GM12878 (cell line): ENCODE results near the gene SNAI3.

Experiments
- EGR1 ChIP-seq, 2 experiments: IDR thresholded peaks; 1 replicate in 1 of 2; 2 replicates in 1 of 2; pipeline ENCODE4 v1.6.1; 2011 to 2012; ENCODE audit warnings: low read depth in 2 of 2, low read length in 2 of 2, borderline replicate concordance in 1 of 2, mild to moderate bottlenecking in 1 of 2, moderate library complexity in 1 of 2
- ESRRA ChIP-seq: IDR thresholded peaks from 2 replicates; pipeline ENCODE4 v1.6.1; 2012; ENCODE audit warnings: mild to moderate bottlenecking, low read length, improper control_type of control experiment
- FOXM1 ChIP-seq: IDR thresholded peaks from 2 replicates; pipeline ENCODE4 v1.6.1; 2012; ENCODE audit warnings: low read depth, mild to moderate bottlenecking, inconsistent platforms, low read length, moderate library complexity
- KAT2A ChIP-seq: conservative IDR thresholded peaks from 2 replicates; pipeline ENCODE4 v1.6.1; 2011; ENCODE audit warnings: low read depth, low read length; ENCODE audit not compliant: control insufficient read depth
- MEF2A ChIP-seq: IDR thresholded peaks from 2 replicates; pipeline ENCODE4 v1.6.1; 2011; ENCODE audit warnings: low read depth, mild to moderate bottlenecking, low read length, moderate library complexity; ENCODE audit not compliant: insufficient read depth
- NFIC ChIP-seq: IDR thresholded peaks from 2 replicates; pipeline ENCODE4 v1.6.1; 2012; ENCODE audit warnings: low read depth, mild to moderate bottlenecking, inconsistent platforms, low read length, moderate library complexity
- POLR2A ChIP-seq: IDR thresholded peaks from 2 replicates; pipeline ENCODE4 v1.6.1; 2011; ENCODE audit warnings: low read depth, mild to moderate bottlenecking, low read length
- RELA ChIP-seq: fragments of 450-650 bp; IDR thresholded peaks from 2 replicates; pipeline ENCODE4 v1.8.0; 2014; ENCODE audit warnings: borderline replicate concordance; ENCODE audit not compliant: partially characterized antibody
- SP1 ChIP-seq: IDR thresholded peaks from one replicate; pipeline ENCODE4 v1.6.1; 2011; ENCODE audit warnings: low read depth, low read length
- SUZ12 ChIP-seq: fragments of 200-600 bp; sonication (generic); IDR thresholded peaks from one replicate; pipeline ENCODE4 v1.6.1; 2018; ENCODE audit warnings: antibody characterized with exemption, mild to moderate bottlenecking; ENCODE audit not compliant: unreplicated experiment
- ZNF274 ChIP-seq: IDR thresholded peaks from one replicate; pipeline ENCODE4 v1.8.0; 2011; ENCODE audit not compliant: insufficient read length, insufficient read depth
- ZNF384 ChIP-seq: IDR thresholded peaks from 2 replicates; pipeline ENCODE4 v1.6.1; 2012; ENCODE audit warnings: low read depth, mild to moderate bottlenecking, low read length, improper control_type of control experiment, borderline replicate concordance
- TF ChIP-seq, protein P1 (sequence below), 3 experiments: IDR thresholded peaks in 2 of 3; conservative IDR thresholded peaks in 1 of 3; 2 replicates each; pipeline ENCODE4 v1.5.1; 2011; ENCODE audit warnings: low read depth in 3 of 3, low read length in 3 of 3, mild to moderate bottlenecking in 3 of 3, control low read depth in 2 of 3, moderate library complexity in 2 of 3, inconsistent platforms in 1 of 3, mixed read lengths in 1 of 3; ENCODE audit not compliant: control insufficient read depth in 2 of 3, insufficient read depth in 1 of 3; ENCODE audit errors: extremely low read depth in 1 of 3
- TF ChIP-seq, protein P2 (sequence below): IDR thresholded peaks from 2 replicates; pipeline ENCODE4 v1.6.1; 2012; ENCODE audit warnings: mild to moderate bottlenecking, low read depth, low read length

DNA sequence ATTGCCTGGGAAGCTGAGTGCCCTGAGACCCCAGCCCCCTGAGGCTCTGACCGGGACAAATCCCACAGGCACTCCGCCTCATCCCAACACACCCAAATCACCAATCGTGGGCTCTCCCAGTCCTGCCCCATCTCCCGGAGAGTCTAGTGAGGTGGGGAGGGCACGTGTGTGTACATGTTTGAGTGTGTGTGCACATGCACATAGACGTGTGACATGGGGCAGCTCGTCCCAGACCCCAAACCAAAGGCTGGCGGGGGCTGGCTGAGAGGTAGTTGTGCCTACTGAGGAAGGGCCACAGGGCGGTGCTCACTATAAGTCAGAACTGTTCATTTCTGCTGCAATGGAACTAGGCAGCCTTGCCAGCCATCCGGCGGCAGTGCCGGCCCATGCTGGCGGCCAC lies 8.6 kb downstream of the SNAI3 start:
- TF ChIP-seq POLR2A, result no peak
- TF ChIP-seq ZNF274, result no peak
- no peak for TF ChIP-seq NFIC
- TF ChIP-seq EGR1 (IDR thresholded peaks at IDR 0.05; ENCODE audit: borderline replicate concordance in 1 of 2, low read depth in 2 of 2, low read length in 2 of 2), result no peak
- TF ChIP-seq, protein P1, sequence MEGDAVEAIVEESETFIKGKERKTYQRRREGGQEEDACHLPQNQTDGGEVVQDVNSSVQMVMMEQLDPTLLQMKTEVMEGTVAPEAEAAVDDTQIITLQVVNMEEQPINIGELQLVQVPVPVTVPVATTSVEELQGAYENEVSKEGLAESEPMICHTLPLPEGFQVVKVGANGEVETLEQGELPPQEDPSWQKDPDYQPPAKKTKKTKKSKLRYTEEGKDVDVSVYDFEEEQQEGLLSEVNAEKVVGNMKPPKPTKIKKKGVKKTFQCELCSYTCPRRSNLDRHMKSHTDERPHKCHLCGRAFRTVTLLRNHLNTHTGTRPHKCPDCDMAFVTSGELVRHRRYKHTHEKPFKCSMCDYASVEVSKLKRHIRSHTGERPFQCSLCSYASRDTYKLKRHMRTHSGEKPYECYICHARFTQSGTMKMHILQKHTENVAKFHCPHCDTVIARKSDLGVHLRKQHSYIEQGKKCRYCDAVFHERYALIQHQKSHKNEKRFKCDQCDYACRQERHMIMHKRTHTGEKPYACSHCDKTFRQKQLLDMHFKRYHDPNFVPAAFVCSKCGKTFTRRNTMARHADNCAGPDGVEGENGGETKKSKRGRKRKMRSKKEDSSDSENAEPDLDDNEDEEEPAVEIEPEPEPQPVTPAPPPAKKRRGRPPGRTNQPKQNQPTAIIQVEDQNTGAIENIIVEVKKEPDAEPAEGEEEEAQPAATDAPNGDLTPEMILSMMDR (IDR thresholded peaks at IDR 0.05 in 2 of 3, conservative IDR thresholded peaks at IDR 0.05 in 1 of 3; ENCODE audit: control insufficient read depth in 2 of 3, extremely low read depth in 1 of 3, insufficient read depth in 1 of 3, low read depth in 3 of 3, low read length in 3 of 3), result no peak
- no peak for TF ChIP-seq SUZ12
- no peak for TF ChIP-seq ZNF384
- TF ChIP-seq ESRRA, result no peak
- no peak for TF ChIP-seq KAT2A
- no peak for TF ChIP-seq MEF2A
- TF ChIP-seq SP1, result no peak
- no peak for TF ChIP-seq RELA
- TF ChIP-seq, protein P2, sequence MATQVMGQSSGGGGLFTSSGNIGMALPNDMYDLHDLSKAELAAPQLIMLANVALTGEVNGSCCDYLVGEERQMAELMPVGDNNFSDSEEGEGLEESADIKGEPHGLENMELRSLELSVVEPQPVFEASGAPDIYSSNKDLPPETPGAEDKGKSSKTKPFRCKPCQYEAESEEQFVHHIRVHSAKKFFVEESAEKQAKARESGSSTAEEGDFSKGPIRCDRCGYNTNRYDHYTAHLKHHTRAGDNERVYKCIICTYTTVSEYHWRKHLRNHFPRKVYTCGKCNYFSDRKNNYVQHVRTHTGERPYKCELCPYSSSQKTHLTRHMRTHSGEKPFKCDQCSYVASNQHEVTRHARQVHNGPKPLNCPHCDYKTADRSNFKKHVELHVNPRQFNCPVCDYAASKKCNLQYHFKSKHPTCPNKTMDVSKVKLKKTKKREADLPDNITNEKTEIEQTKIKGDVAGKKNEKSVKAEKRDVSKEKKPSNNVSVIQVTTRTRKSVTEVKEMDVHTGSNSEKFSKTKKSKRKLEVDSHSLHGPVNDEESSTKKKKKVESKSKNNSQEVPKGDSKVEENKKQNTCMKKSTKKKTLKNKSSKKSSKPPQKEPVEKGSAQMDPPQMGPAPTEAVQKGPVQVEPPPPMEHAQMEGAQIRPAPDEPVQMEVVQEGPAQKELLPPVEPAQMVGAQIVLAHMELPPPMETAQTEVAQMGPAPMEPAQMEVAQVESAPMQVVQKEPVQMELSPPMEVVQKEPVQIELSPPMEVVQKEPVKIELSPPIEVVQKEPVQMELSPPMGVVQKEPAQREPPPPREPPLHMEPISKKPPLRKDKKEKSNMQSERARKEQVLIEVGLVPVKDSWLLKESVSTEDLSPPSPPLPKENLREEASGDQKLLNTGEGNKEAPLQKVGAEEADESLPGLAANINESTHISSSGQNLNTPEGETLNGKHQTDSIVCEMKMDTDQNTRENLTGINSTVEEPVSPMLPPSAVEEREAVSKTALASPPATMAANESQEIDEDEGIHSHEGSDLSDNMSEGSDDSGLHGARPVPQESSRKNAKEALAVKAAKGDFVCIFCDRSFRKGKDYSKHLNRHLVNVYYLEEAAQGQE, result no peak
- TF ChIP-seq FOXM1, result no peak
